Fibroblast of the aortic adventitia (primary cell): ENCODE measurements around the gene WNT4. TPM values are rescaled to one million over a fixed set of nuclear protein-coding genes. Genes with fewer than 3 reads are reported as not detected.

Experiments
- DNase-seq: peaks from one replicate; pipeline ENCODE4 v3.0.0-alpha.2; 2010; ENCODE audit warnings: low read depth
- H3K4me3 ChIP-seq: 2 replicates; pipeline ENCODE4 v1.5.1; 2011; ENCODE audit warnings: low read depth, mild to moderate bottlenecking, control low read depth, low read length, moderate library complexity
- total RNA-seq: library from RNA; depleted of rRNA; stranded (reverse); fragments of >200 nt; gene quantifications from 2 replicates; pipeline ENCODE4 v1.2.3, GENCODE V29; 2012; ENCODE audit warnings: low replicate concordance
- TF ChIP-seq, protein P1 (sequence below): IDR thresholded peaks from 2 replicates; pipeline ENCODE4 v1.5.1; 2011; ENCODE audit warnings: mild to moderate bottlenecking, low read length, control low read depth, inconsistent platforms; ENCODE audit not compliant: insufficient read depth

Gene WNT4
- total RNA-seq, 1 donor: under 0.01 TPM

DNA sequence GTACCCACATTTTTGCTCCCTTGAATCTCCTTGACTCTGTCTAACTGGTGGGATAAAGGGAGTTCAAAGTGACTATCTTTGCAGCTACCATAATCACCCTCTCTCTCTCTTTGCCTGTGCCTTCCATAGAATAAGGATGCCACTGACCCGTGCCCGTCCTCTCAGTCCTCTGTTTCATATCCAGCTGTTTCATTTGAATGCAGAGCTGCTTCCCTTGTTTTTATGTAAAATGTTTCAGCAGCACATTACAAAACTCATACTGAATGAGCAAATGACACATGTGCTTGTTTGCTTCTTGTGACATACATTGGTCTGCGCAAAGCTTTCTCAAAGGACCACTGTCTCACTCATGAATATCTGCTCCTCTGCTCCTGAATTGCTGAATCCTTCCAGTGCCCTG is 52.0 kb downstream of the WNT4 start:
- H3K4me3 ChIP-seq: no peak overlapping the region
- no peak for DNase-seq
- TF ChIP-seq, protein P1, sequence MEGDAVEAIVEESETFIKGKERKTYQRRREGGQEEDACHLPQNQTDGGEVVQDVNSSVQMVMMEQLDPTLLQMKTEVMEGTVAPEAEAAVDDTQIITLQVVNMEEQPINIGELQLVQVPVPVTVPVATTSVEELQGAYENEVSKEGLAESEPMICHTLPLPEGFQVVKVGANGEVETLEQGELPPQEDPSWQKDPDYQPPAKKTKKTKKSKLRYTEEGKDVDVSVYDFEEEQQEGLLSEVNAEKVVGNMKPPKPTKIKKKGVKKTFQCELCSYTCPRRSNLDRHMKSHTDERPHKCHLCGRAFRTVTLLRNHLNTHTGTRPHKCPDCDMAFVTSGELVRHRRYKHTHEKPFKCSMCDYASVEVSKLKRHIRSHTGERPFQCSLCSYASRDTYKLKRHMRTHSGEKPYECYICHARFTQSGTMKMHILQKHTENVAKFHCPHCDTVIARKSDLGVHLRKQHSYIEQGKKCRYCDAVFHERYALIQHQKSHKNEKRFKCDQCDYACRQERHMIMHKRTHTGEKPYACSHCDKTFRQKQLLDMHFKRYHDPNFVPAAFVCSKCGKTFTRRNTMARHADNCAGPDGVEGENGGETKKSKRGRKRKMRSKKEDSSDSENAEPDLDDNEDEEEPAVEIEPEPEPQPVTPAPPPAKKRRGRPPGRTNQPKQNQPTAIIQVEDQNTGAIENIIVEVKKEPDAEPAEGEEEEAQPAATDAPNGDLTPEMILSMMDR: no peak

DNA sequence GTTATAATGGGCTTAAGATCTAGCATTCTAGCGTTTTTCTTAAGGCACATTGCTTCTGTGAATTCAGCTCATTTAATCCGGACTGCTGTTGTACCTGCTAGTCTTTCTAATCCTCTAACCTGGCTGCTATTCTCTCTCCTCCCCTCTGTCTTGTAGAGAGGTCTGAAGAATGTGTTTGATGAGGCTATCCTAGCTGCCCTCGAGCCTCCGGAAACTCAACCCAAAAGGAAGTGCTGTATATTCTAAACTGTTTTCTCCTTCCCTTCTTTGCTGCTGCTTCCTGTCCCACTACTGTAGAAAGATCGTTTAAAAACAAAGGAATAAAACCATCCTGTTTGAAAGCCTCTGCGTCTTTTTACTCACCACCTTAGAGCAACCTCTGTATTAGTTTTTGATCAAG is 53.1 kb downstream of the WNT4 start:
- TF ChIP-seq, protein P1: no peak

DNA sequence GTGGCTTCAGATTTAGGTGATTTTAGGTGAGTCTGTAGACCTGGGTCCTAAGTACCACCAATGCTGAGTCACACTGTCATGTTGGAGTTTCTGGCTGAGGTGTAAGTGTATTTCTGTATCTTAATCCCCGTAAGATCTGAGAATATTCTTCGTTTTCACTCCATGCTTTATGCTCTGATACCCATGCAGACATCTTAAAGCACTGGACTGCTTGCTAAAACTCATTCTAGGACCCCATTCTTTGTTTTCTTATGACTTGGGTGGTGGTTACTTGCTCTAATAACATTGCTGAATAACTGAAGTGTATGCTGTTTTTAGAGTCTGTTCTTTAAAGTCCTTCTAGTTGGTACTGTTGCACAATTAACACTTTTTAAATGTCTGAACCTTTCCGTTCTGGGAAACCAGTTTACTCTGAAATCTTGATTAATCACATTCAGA is 53.7 kb downstream of the WNT4 start:
- DNase-seq: no peak
- TF ChIP-seq, protein P1: no peak
- no peak overlapping the region for H3K4me3 ChIP-seq

More for the DNA sequence above, 53.1 kb downstream of the WNT4 start:
- H3K4me3 ChIP-seq: no peak overlapping the region
- no peak for DNase-seq

DNA sequence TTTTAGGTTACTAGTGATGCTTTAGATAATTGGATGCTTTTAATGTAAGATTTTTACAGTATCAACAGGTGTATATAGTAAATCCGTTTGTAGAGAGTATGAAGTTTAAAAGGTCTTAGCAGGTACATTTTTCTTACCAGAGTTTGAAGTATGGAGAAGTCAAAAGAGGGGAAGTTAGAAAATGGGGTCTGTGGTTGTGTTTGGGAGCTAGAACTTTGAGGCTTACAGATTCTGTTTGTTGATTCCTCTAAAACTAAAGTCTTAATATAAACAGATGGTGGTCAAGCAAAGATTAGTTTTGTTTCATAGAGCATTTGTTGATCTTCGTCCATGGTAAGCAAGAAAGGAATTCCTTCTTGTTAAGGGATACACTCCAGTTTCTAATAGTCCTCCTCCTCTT is 54.6 kb downstream of the WNT4 start:
- TF ChIP-seq, protein P1: no peak
- DNase-seq: no peak
- H3K4me3 ChIP-seq: no peak overlapping the region

DNA sequence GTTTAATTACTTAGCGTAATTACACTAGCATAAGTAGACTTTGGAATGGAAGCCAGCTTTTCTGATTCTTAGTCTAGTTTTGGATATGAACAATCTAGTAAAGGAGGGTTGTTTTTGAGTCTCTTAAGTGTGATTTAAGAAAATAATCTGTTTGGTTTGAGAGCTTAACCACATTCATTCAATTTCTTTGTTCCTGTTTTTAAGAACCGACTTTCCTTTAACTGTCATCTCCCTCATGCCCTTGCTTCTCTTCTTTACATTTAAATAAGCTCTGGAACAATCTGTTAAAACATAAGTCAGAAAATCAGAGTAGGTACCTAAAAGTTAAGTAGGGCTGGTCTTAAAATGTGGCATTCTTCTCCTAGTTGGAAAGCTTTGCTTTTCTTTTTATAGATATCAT is 62.7 kb downstream of the WNT4 start:
- H3K4me3 ChIP-seq: no peak overlapping the region
- no peak for DNase-seq
- TF ChIP-seq, protein P1: no peak

DNA sequence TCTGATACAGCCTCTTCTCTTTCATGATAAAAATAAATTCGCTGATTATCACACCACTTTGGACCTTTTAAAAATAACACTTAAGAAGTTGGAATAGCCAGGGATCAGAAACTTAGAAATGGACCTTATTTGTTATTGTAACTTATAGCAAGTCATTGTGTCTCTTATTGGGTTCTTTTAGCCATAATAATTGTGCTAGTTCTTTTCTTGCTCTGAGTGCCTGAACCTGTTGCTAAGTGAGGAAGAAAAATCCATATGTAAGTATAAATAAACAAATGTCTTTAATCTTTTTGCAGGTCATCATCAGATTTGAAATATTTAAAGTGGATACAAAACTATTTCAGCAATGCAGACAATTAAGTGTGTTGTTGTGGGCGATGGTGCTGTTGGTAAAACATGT is 64.8 kb downstream of the WNT4 start:
- no peak for DNase-seq
- no peak overlapping the region for H3K4me3 ChIP-seq
- TF ChIP-seq, protein P1: no peak

DNA sequence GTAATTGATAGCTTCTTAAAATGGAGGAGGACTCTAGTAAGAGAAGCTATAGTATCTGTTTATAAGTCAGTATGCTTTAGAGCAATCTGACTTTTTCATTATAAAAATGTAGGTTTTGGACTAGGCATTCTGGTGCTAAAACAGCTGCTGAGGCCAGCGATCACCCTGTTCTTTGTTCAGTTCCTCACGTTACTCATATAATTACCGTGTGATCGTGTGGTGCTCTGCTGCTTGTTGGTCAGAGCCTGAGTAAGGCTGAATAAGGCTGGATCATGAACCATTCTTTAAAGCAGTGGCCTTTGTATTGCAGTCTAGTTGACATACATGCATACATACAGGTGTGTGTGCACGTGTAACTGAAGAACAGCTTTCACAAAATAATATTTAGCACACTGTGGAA is 65.2 kb downstream of the WNT4 start:
- TF ChIP-seq, protein P1: no peak
- DNase-seq: no peak
- no peak overlapping the region for H3K4me3 ChIP-seq
